GM12801 (cell line): Measurements from ENCODE around the gene CD86.

ENCODE experiments used
- CTCF ChIP-seq: IDR thresholded peaks from one replicate; pipeline ENCODE4 v1.5.1; 2011; ENCODE audit warnings: control low read depth; ENCODE audit not compliant: insufficient read length; ENCODE audit errors: extremely low read depth

The CD86 gene

GRCh38 chr3:122146466-122146865 lies 91.3 kb downstream of the CD86 start:
- TF ChIP-seq CTCF: no peak

- TF ChIP-seq CTCF: no peak
Measured at GRCh38 chr3:122148941-122149627, 93.9 kb downstream of the CD86 start.

GRCh38 chr3:122151480-122151879 lies 96.3 kb downstream of the CD86 start:
- no peak for TF ChIP-seq CTCF

- no peak for TF ChIP-seq CTCF
Measured at GRCh38 chr3:122167630-122168029, 112.5 kb downstream of the CD86 start.

GRCh38 chr3:122168044-122168443 lies 112.9 kb downstream of the CD86 start:
- no peak for TF ChIP-seq CTCF

GRCh38 chr3:122169911-122170310 lies 114.7 kb downstream of the CD86 start:
- TF ChIP-seq CTCF: no peak
